ENCODE measurements around the gene RALA. TPM values are rescaled to one million over a fixed set of nuclear protein-coding genes. Genes with fewer than 3 reads are reported as not detected.

RALA gene
- total RNA-seq, 1 donor from 2014 or later: 26.7 TPM

Other genes with a start within 250 kb of the RALA start
- gene YAE1, start 57.2 kb upstream of the RALA start, total RNA-seq: 13.9 TPM

Data from mesenteric fat pad (tissue), 1 donor.